GM13976 (cell line): ENCODE results near the gene TAS2R1.

Experiments
- DNase-seq: peaks from one replicate; pipeline ENCODE4 v3.0.0; 2012; ENCODE audit warnings: low spot score
- CTCF ChIP-seq: IDR thresholded peaks from 2 replicates; pipeline ENCODE4 v1.5.1; 2012; ENCODE audit warnings: borderline replicate concordance, mild to moderate bottlenecking; ENCODE audit not compliant: insufficient read depth; ENCODE audit errors: extremely low read depth, missing control alignments, control extremely low read depth
- in situ Hi-C: fragments of 300-500 bp; cut with MboI; formaldehyde crosslinking; loops from one replicate; pipeline ENCODE4 v1.12.0; 2022; ENCODE audit warnings: low sequenced_read_pairs, mixed read lengths, inconsistent platforms; ENCODE audit not compliant: unreplicated experiment

The TAS2R1 gene

DNA sequence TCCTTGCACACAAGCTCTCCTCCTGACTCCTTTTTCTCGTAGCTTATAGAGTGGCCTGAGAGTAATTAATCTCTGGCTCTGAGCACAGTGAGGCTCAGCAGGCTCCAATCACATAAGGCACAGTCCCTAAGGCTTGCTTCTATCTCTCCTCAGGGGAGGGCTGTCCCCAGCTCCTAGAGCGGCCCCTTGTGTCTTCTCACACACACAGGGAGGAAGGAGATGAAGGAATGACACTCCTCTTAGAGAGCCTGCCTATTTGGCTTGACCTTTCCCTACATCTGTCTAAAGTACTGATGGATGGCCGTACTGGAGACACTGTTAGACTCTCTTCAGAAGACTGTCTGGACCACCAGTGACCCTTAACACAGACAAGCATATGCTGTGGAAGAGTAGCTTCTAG is 12.9 kb downstream of the TAS2R1 start:
- DNase-seq: no peak
- in situ Hi-C loops: no loop called here
- TF ChIP-seq CTCF: no peak

- in situ Hi-C loops: no loop called here
- DNase-seq: no peak
These were observed 14.8 kb downstream of the TAS2R1 start for GRCh38 chr5:9615331-9615730.

DNA sequence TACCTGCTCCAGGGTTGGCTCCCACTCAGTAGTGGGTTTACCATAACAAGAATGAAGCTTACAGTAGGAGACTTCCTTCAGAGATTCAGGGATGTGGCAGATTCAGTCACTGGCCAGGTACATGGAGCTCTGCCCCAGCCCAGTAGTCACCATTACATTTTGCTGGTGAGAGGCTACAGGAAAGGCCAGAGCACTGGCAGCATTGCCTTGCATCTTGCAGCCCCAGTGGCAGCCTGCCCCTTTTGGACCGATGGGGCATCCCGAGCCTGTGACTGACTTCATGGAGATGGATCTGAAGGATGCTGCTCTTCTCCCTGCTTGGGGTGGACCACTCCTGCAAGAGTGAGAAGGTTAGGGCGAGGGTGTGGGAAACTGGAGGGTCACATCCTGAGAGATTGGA is 16.8 kb downstream of the TAS2R1 start:
- in situ Hi-C loops: no loop called here
- no peak for TF ChIP-seq CTCF

More at GRCh38 chr5:9615331-9615730, 14.8 kb downstream of the TAS2R1 start:
- no peak for TF ChIP-seq CTCF

GRCh38 chr5:9610969-9611368 is 19.2 kb downstream of the TAS2R1 start:
- no peak for DNase-seq
- in situ Hi-C loops: no loop called here
- TF ChIP-seq CTCF: no peak

More for the DNA sequence above, 16.8 kb downstream of the TAS2R1 start:
- DNase-seq: no peak

- no peak for DNase-seq
- no peak for TF ChIP-seq CTCF
- in situ Hi-C loops: no loop called here
These were observed 19.8 kb downstream of the TAS2R1 start for GRCh38 chr5:9610364-9610763.

- in situ Hi-C loops: no loop called here
- no peak for DNase-seq
- TF ChIP-seq CTCF: no peak
These were observed 22.1 kb downstream of the TAS2R1 start for GRCh38 chr5:9608093-9608492.
